Measurements from ENCODE around the gene SORL1. TPM values are rescaled to one million over a fixed set of nuclear protein-coding genes. Genes with fewer than 3 reads are reported as not detected.

SORL1 gene
- total and polyA plus RNA-seq, 2 experiments from 2014 or later, result 6.4 to 18.2 TPM

DNA sequence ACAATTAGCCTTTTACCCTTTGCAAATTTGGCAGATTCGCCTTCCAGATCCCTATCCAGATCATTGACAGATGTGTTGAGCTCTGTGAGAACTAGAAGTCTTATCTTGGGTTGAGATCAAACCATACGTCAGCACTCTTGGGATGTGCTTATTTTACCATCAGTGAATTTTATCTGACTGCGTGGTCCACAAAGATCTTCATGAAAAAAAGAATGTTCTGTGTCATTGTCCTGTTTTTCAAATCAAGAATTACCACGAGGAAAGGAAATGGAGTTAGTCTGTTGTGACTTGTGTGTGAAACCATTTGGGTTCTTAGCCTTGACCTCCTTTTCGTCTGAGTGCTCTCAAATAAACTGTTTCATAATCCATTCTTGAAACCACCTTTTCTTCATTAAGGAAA lies 86.9 kb downstream of the SORL1 start:
- Histone ChIP-seq H3K27me3 (no peaks in the 10 kb centered on the region), H3K9me3 (ENCODE audit: low read depth) (no peaks in the 10 kb centered on the region), H3K4me3 (no peak overlapping the region), H3K4me1 (ENCODE audit: low read depth) (no peaks in the 10 kb centered on the region), H3K36me3 (no peaks in the 10 kb centered on the region), H3K27ac (no peak overlapping the region)
- TF ChIP-seq, protein P1, sequence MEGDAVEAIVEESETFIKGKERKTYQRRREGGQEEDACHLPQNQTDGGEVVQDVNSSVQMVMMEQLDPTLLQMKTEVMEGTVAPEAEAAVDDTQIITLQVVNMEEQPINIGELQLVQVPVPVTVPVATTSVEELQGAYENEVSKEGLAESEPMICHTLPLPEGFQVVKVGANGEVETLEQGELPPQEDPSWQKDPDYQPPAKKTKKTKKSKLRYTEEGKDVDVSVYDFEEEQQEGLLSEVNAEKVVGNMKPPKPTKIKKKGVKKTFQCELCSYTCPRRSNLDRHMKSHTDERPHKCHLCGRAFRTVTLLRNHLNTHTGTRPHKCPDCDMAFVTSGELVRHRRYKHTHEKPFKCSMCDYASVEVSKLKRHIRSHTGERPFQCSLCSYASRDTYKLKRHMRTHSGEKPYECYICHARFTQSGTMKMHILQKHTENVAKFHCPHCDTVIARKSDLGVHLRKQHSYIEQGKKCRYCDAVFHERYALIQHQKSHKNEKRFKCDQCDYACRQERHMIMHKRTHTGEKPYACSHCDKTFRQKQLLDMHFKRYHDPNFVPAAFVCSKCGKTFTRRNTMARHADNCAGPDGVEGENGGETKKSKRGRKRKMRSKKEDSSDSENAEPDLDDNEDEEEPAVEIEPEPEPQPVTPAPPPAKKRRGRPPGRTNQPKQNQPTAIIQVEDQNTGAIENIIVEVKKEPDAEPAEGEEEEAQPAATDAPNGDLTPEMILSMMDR (IDR thresholded peaks at IDR 0.05; ENCODE audit: low read depth, low read length), result no peak
- DNase-seq (ENCODE audit: low read depth in 1 of 2, low spot score in 1 of 2), result no peak

DNA sequence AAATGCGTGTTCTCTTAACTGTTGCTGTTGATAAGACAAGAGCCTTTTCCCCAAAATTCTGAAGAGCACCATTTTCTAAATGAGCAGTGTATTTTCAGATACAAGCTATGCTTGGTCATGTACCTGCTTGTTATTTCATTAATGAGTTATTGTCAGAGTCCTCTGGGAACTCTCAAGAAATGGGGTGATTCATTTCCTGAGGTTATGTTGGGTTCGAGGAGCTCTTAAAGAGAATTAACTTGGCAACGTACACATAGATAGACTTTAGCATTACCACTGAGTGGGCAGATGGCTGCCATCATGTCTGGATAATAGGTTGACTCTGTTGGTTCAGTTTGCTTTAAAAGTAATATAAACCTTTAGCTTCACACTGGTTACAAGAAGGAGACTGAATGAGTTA lies 88.5 kb downstream of the SORL1 start:
- no peaks in the 10 kb centered on the region for H3K9me3 ChIP-seq (ENCODE audit: low read depth)
- no peak for DNase-seq (ENCODE audit: low read depth in 1 of 2, low spot score in 1 of 2)
- H3K27ac ChIP-seq, result no peak overlapping the region
- no peak overlapping the region for H3K4me3 ChIP-seq
- no peaks in the 10 kb centered on the region for H3K27me3 ChIP-seq
- no peaks in the 10 kb centered on the region for H3K4me1 ChIP-seq (ENCODE audit: low read depth)
- no peaks in the 10 kb centered on the region for H3K36me3 ChIP-seq
- TF ChIP-seq, protein P1 (IDR thresholded peaks at IDR 0.05; ENCODE audit: low read depth, low read length), result no peak

DNA sequence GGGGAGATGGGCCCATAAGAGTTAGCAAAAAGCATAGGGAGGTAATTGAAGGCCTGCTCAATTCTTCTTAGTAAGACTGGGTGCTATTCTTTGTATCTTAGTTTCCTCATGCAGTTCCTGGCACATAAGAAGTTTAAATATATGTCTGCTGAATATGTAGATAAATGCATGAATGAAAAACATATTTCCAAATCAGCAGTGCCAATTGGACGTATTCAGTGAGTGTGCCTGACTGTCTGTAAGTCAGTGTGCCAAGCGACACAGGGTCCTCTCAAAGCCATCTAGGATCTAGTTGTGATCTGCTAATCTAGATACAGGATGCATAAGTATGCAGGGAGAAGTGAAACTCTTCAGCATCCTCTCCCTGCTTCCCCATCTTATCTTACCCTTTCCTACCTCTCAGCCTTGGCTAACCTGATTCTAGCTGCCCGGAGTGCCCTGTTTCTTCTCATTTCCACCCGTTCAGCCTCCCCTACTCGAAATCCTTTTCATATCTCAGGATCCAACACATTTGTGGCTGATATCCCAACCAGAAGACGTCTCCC lies 91.8 kb downstream of the SORL1 start:
- Histone ChIP-seq H3K4me3 (no peak overlapping the region), H3K27ac (no peak overlapping the region), H3K4me1 (ENCODE audit: low read depth) (no peaks in the 10 kb centered on the region), H3K36me3 (no peaks in the 10 kb centered on the region), H3K27me3 (no peaks in the 10 kb centered on the region), H3K9me3 (ENCODE audit: low read depth) (no peaks in the 10 kb centered on the region)
- DNase-seq (ENCODE audit: low read depth in 1 of 2, low spot score in 1 of 2), result no peak
- TF ChIP-seq, protein P1 (IDR thresholded peaks at IDR 0.05; ENCODE audit: low read depth, low read length), result no peak

DNA sequence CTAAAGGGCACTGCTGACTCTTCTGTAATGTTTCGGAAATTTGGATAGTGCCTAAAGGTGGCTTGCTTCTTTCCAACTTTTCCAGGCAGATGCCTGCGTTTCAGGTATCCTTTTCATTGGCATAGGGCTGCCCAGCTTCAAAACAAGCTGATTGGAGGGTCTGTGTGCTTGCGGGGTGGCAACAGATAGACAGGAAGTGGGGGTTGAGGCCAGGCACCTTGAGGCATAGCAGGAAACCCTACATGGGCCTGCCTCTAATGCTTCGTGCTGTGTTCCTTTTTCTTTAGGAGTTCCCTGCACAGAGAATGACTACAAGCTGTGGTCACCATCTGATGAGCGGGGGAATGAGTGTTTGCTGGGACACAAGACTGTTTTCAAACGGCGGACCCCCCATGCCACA lies 92.8 kb downstream of the SORL1 start:
- TF ChIP-seq, protein P1 (IDR thresholded peaks at IDR 0.05; ENCODE audit: low read depth, low read length), result no peak
- Histone ChIP-seq H3K27ac (no peak overlapping the region), H3K27me3 (no peaks in the 10 kb centered on the region), H3K36me3 (no peaks in the 10 kb centered on the region), H3K4me1 (ENCODE audit: low read depth) (no peaks in the 10 kb centered on the region), H3K4me3 (no peak overlapping the region), H3K9me3 (ENCODE audit: low read depth) (no peaks in the 10 kb centered on the region)
- DNase-seq (ENCODE audit: low read depth in 1 of 2, low spot score in 1 of 2), result no peak

GRCh38 chr11:121547574-121547973 lies 95.5 kb downstream of the SORL1 start:
- Histone ChIP-seq H3K27me3 (no peaks in the 10 kb centered on the region), H3K4me3 (no peak overlapping the region), H3K9me3 (ENCODE audit: low read depth) (no peaks in the 10 kb centered on the region), H3K4me1 (ENCODE audit: low read depth) (no peaks in the 10 kb centered on the region), H3K36me3 (no peaks in the 10 kb centered on the region), H3K27ac (no peak overlapping the region)
- TF ChIP-seq, protein P1 (IDR thresholded peaks at IDR 0.05; ENCODE audit: low read depth, low read length), result no peak
- DNase-seq (ENCODE audit: low read depth in 1 of 2, low spot score in 1 of 2), result no peak

Data from cardiac muscle cell (in vitro differentiated cells and primary cell).